ENCODE measurements around the gene CHD9.

- TF ChIP-seq ZFX (IDR thresholded peaks at IDR 0.05), result no peak
- no peak for TF ChIP-seq CTCF (conservative IDR thresholded peaks at IDR 0.05)
Observed at GRCh38 chr16:53078247-53078646, 23.5 kb downstream of the CHD9 start.

All from C4-2B (cell line).